Upper lobe of left lung (tissue), 4 donors: Measurements from ENCODE around the gene FEZ2.

Experiments
- EP300 ChIP-seq, 4 donors: sonication (generic); formaldehyde crosslinking; IDR thresholded peaks; one replicate each; pipeline ENCODE4 v1.5.1; 2017; ENCODE audit warnings: antibody characterized with exemption in 4 of 4, control low read depth in 2 of 4
- POLR2A ChIP-seq, 4 donors: fragments of 450-650 bp; IDR thresholded peaks; one replicate each; pipeline ENCODE4 v1.5.1; 2016 to 2017; ENCODE audit warnings: antibody characterized with exemption in 4 of 4, mild to moderate bottlenecking in 2 of 4
- POLR2AphosphoS5 ChIP-seq, 2 donors: sonication (generic); formaldehyde crosslinking; IDR thresholded peaks; one replicate each; pipeline ENCODE4 v1.5.1; 2017; ENCODE audit warnings: antibody characterized with exemption in 2 of 2
- TF ChIP-seq, protein P1 (sequence below), 6 experiments: fragments of 450-650 bp in 4 of 6; fragments of 200-600 bp in 2 of 6; sonication (generic) in 2 of 6; IDR thresholded peaks; one replicate each; pipeline ENCODE4 v1.5.1; 2016 to 2019; ENCODE audit warnings: antibody characterized with exemption in 6 of 6

DNA sequence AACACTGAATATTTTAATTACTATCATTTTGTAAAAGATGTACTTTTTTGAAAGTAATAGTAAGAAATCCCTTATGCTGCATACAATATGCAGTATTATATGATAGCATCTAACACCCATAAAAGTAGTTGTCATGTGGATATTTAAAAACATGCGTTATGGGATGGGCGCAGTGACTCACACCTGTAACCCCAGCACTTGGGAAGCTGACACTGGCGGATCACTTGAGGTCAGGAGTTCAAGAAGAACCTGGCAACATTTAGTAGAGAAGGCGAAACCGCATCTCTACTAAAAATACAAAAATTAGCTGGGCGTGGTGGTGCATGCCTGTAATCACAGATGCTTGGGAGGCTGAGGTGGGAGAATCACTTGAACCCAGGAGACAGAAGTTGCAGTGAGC lies 88.9 kb downstream of the FEZ2 start:
- TF ChIP-seq, protein P1, sequence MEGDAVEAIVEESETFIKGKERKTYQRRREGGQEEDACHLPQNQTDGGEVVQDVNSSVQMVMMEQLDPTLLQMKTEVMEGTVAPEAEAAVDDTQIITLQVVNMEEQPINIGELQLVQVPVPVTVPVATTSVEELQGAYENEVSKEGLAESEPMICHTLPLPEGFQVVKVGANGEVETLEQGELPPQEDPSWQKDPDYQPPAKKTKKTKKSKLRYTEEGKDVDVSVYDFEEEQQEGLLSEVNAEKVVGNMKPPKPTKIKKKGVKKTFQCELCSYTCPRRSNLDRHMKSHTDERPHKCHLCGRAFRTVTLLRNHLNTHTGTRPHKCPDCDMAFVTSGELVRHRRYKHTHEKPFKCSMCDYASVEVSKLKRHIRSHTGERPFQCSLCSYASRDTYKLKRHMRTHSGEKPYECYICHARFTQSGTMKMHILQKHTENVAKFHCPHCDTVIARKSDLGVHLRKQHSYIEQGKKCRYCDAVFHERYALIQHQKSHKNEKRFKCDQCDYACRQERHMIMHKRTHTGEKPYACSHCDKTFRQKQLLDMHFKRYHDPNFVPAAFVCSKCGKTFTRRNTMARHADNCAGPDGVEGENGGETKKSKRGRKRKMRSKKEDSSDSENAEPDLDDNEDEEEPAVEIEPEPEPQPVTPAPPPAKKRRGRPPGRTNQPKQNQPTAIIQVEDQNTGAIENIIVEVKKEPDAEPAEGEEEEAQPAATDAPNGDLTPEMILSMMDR (IDR thresholded peaks at IDR 0.05), result no peak
- TF ChIP-seq EP300 (IDR thresholded peaks at IDR 0.05) (no peak), POLR2A (IDR thresholded peaks at IDR 0.05) (no peak), POLR2AphosphoS5 (IDR thresholded peaks at IDR 0.05) (no peak)
